ENCODE data around the gene AJUBA. TPM values are rescaled to one million over a fixed set of nuclear protein-coding genes. Genes with fewer than 3 reads are reported as not detected.
A peak's percentile ranks its signal among the peaks of the same experiment; 100 is the strongest.
"Not testable (repeated sequence)": the region's sequence is repeated elsewhere in the genome, so short reads cannot be mapped to it uniquely, and the experiment has no call there.

AJUBA gene
- total and polyA plus RNA-seq, 4 experiments from 2014 or later, result 0.30 to 3.9 (median 2.1) TPM

DNA sequence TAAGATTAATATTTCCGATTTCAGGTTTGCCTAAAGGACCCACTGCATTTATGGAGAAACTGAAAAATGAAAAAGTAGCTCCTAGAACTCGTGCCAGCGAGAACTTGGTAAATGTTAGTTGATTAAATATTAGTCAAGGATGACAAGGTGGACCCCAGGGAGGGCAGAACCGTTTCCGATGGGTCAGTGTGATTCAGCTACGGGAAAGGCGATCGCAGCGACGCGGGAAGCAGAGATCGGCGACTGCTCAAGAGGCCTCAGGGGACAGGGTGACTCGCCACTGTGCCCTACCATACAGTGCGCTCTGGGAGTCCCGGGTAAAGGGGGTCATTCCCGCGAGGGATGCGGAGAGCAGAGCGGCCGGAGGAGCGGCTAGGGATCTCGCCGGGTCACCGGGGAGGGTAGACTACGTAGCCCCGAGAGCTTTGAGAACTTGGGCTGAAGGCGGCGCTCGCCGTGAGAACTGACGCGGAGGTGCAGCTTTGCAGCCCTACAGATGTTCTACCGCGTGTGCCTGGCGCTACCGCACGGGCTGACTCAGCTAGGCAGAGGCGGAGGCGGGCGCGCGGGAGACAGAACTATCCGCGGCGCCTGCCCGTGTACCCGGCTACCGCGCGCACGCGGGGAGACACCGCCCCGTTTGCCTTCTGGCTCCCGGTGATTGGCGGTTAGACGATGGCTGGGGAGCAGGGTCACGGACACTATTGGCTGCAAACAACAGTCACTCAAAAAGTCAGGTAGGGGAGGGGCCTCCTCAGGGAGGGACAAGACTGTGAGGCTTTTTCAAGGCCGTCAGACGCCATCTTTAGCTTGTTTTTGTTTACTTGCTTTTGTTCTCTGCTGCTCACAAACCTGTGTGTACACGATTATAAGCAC is 24.4 kb upstream of the AJUBA start:
- POLR2A ChIA-PET (ENCODE audit: partially characterized antibody), result interaction anchor here (0.6 to 3.5 kb wide), 48 partner anchors 9 to 1570 kb away, joined by 3 to 42 read pairs (median 6); partner anchors contain the start of genes ACIN1, AJUBA, C14orf119 and CDH24
- intact Hi-C loops (cut with micrococcal nuclease), result loop anchor here (1.0 kb wide), 4 partner anchors 23 to 77 kb away; partner anchors contain the start of gene PRMT5
- peaks cover 17 to 52% (median 34%) of the 10 kb centered on the region in 4 donors for H3K4me1 Mint-ChIP-seq

GRCh38 chr14:23006188-23006534 is 23.8 kb upstream of the AJUBA start:
- peak overlapping the region; percentile 94 to 99 (median 97) for H3K4me3 Mint-ChIP-seq
- no peak for DNase-seq
- H3K4me3 ChIP-seq (ENCODE audit: low read length in 2 of 2), result peak overlapping the region; percentile 96
- ChIA-PET POLR2A (ENCODE audit: partially characterized antibody) (interaction anchor here (0.9 to 3.5 kb wide), 30 partner anchors 11 to 449 kb away, joined by 3 to 42 read pairs (median 8); partner anchors contain the start of genes ACIN1, AJUBA, C14orf119 and CDH24), CTCF (ENCODE audit: partially characterized antibody) (interaction anchor here (0.9 to 4.0 kb wide), 19 partner anchors 8 to 418 kb away, joined by 3 to 47 read pairs (median 12); partner anchors contain the start of genes CDH24, PRMT5 and PSMB5)
- peaks cover 37% of the 10 kb centered on the region for H3K4me1 ChIP-seq (ENCODE audit: insufficient read depth, low read length)
- peaks cover 14 to 49% (median 32%) of the 10 kb centered on the region in 4 donors for H3K4me1 Mint-ChIP-seq
- no peaks in the 10 kb centered on the region for H3K27me3 Mint-ChIP-seq
- intact Hi-C loops (cut with micrococcal nuclease), result no loop called here
- H3K36me3 ChIP-seq (ENCODE audit: insufficient read depth, low read length), result no peaks in the 10 kb centered on the region
- H3K27ac ChIP-seq (ENCODE audit: low read depth, low read length), result peak overlapping the region; percentile 80
- peak overlapping the region; percentile 90 to 99 (median 97) for H3K27ac Mint-ChIP-seq
- H3K27me3 ChIP-seq (ENCODE audit: insufficient read depth, low read length), result no peaks in the 10 kb centered on the region
- peaks cover 0 to 6% of the 10 kb centered on the region in 2 donors for H3K36me3 Mint-ChIP-seq
- no peaks in the 10 kb centered on the region for H3K9me3 Mint-ChIP-seq
- H3K9me3 ChIP-seq (ENCODE audit: control insufficient read depth in 1 of 2, low read length in 2 of 2), result no peaks in the 10 kb centered on the region

More for the DNA sequence above, 24.4 kb upstream of the AJUBA start:
- Mint-ChIP-seq H3K36me3 (peaks cover 0 to 6% of the 10 kb centered on the region in 2 donors), H3K9me3 (no peaks in the 10 kb centered on the region), H3K27ac (peak overlapping the region; percentile 90 to 99 (median 97)), H3K27me3 (no peaks in the 10 kb centered on the region), H3K4me3 (peak overlapping the region; percentile 94 to 99 (median 97))
- H3K9me3 ChIP-seq (ENCODE audit: control insufficient read depth in 1 of 2, low read length in 2 of 2), result no peaks in the 10 kb centered on the region
- peak overlapping the region; percentile 80 for H3K27ac ChIP-seq (ENCODE audit: low read depth, low read length)
- peak overlapping the region; percentile 96 for H3K4me3 ChIP-seq (ENCODE audit: low read length in 2 of 2)
- H3K4me1 ChIP-seq (ENCODE audit: insufficient read depth, low read length), result peaks cover 37% of the 10 kb centered on the region
- H3K27me3 ChIP-seq (ENCODE audit: insufficient read depth, low read length), result no peaks in the 10 kb centered on the region
- DNase-seq, result peak; percentile 99
- no peaks in the 10 kb centered on the region for H3K36me3 ChIP-seq (ENCODE audit: insufficient read depth, low read length)
- CTCF ChIA-PET (ENCODE audit: partially characterized antibody), result interaction anchor here (0.8 to 4.0 kb wide), 25 partner anchors 8 to 419 kb away, joined by 3 to 47 read pairs (median 7); partner anchors contain the start of genes ACIN1, AJUBA, C14orf119 and CDH24

DNA sequence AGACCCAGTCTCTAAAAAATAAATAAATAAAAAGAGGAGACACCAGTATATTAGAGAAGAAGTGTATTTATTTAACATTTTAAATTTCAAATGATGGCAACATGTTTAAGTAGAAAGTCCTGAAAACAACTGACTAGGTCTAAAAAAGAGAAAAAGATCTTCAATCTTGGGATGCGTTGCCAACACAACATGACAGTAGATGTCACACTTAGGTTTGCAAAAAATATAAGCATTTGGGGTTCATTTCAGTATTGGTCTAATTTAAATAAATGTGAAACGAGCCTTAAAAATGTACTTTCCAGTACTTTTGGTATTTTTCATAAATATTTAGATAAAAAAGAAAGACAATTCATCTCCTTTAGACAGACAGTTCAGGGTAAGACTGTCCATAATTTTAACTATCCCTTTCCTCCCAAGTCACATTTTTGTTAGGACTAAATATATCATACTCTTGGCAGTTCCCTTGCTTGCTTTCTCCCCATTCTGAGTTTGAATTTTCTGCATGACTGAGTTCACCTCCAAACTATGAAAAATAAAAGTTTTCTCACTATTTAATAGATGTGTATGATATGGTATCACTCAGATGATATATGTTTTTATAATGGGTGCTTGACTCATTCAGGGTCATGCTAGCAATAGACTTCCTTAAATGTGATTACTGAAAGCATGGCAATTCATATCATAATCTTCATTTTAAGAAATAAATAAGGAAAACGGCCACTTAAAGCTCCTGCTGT is 23.3 kb upstream of the AJUBA start:
- ChIA-PET CTCF (ENCODE audit: partially characterized antibody) (interaction anchor here (1.0 to 4.0 kb wide), 16 partner anchors 9 to 79 kb away, joined by 3 to 47 read pairs (median 16); partner anchors contain the start of genes CDH24, PRMT5 and PSMB5), POLR2A (ENCODE audit: partially characterized antibody) (interaction anchor here (1.1 to 3.5 kb wide), 14 partner anchors 17 to 443 kb away, joined by 3 to 42 read pairs (median 18); partner anchors contain the start of genes AJUBA, CDH24, HAUS4 and PABPN1)
- Histone ChIP-seq H3K36me3 (ENCODE audit: insufficient read depth, low read length) (no peaks in the 10 kb centered on the region), H3K27ac (ENCODE audit: low read depth, low read length) (peak overlapping the region; percentile 80), H3K4me3 (ENCODE audit: low read length in 2 of 2) (no peak overlapping the region), H3K27me3 (ENCODE audit: insufficient read depth, low read length) (no peaks in the 10 kb centered on the region), H3K9me3 (ENCODE audit: control insufficient read depth in 1 of 2, low read length in 2 of 2) (no peaks in the 10 kb centered on the region), H3K4me1 (ENCODE audit: insufficient read depth, low read length) (peaks cover 37% of the 10 kb centered on the region)
- intact Hi-C loops (cut with micrococcal nuclease), result no loop called here
- Mint-ChIP-seq H3K9me3 (no peaks in the 10 kb centered on the region), H3K27ac (peak overlapping the region in 2 of 7 donors; percentile 90 to 98), H3K4me1 (peaks cover 14 to 47% (median 31%) of the 10 kb centered on the region in 4 donors), H3K36me3 (peaks cover 0 to 6% of the 10 kb centered on the region in 2 donors), H3K4me3 (peak overlapping the region; percentile 51 to 99 (median 96)), H3K27me3 (no peaks in the 10 kb centered on the region)
- DNase-seq, result no peak

DNA sequence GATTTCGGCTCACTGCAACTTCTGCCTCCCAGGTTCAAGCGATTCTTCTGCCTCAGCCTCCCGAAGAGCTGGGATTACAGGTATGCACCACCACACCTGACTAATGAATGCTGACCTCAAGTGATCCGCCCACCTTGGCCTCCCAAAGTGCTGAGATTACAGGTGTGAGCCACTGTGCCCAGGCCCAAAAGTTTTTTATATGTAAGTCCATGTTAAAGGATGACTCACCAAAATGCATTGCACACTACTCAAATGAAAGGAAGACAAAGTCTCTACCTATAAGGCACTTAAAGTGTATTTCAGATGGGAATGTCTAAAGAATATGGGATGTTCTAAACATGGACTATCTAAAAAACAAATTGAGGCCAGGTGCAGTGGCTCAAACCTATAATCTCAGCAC is 21.9 kb upstream of the AJUBA start:
- H3K27me3 Mint-ChIP-seq; H3K9me3 ChIP-seq (ENCODE audit: control insufficient read depth in 1 of 2, low read length in 2 of 2); H3K36me3 ChIP-seq (ENCODE audit: insufficient read depth, low read length); H3K4me3 ChIP-seq (ENCODE audit: low read length in 2 of 2); H3K27me3 ChIP-seq (ENCODE audit: insufficient read depth, low read length); H3K9me3 Mint-ChIP-seq; intact Hi-C loops (cut with micrococcal nuclease); H3K4me3 Mint-ChIP-seq; H3K27ac Mint-ChIP-seq; H3K36me3 Mint-ChIP-seq; H3K27ac ChIP-seq (ENCODE audit: low read depth, low read length); DNase-seq: not testable (repeated sequence)
- peaks cover 9 to 34% (median 23%) of the 10 kb centered on the region in 4 donors for H3K4me1 Mint-ChIP-seq
- ChIA-PET POLR2A (ENCODE audit: partially characterized antibody) (interaction anchor here (0.5 kb wide), 1 partner anchor 13 kb away, joined by 3 read pairs; no protein-coding TSS in a partner anchor), CTCF (ENCODE audit: partially characterized antibody) (interaction anchor here (1.1 to 1.6 kb wide), 3 partner anchors 9 to 55 kb away, joined by 3 to 7 read pairs (median 4); no protein-coding TSS in a partner anchor)
- peaks cover 28% of the 10 kb centered on the region for H3K4me1 ChIP-seq (ENCODE audit: insufficient read depth, low read length)

DNA sequence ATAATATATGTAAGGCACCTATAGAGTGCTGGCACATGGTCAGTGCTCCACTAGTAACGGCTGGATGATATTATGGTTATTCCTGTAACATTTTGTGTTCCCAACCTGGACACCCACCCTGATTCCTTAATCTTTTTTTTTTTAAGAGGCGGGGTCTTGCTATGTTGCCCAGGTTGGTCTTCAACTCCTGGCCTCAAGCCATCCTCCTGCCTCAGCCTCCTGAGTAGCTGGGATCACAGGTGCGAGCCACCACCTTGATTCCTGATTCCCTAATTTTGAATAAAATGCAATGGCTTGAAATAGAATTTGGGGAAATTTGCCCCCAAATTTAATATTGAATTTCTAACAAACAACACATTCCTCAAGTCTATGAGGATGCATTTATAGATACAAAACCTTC is 20.2 kb upstream of the AJUBA start:
- no peaks in the 10 kb centered on the region for H3K36me3 ChIP-seq (ENCODE audit: insufficient read depth, low read length)
- Mint-ChIP-seq H3K9me3 (no peaks in the 10 kb centered on the region), H3K27me3 (no peaks in the 10 kb centered on the region), H3K36me3 (peaks cover 0 to 6% of the 10 kb centered on the region in 2 donors), H3K27ac (no peak overlapping the region), H3K4me3 (no peak overlapping the region), H3K4me1 (peaks cover 3 to 20% (median 12%) of the 10 kb centered on the region in 4 donors)
- no peaks in the 10 kb centered on the region for H3K9me3 ChIP-seq (ENCODE audit: control insufficient read depth in 1 of 2, low read length in 2 of 2)
- H3K4me3 ChIP-seq (ENCODE audit: low read length in 2 of 2), result no peak overlapping the region
- H3K27me3 ChIP-seq (ENCODE audit: insufficient read depth, low read length), result no peaks in the 10 kb centered on the region
- H3K27ac ChIP-seq (ENCODE audit: low read depth, low read length), result no peak overlapping the region
- intact Hi-C loops (cut with micrococcal nuclease), result no loop called here
- CTCF ChIA-PET (ENCODE audit: partially characterized antibody), result interaction anchor here (1.1 to 4.1 kb wide), 4 partner anchors 16 to 73 kb away, joined by 3 to 21 read pairs (median 4); no protein-coding TSS in a partner anchor
- POLR2A ChIA-PET (ENCODE audit: partially characterized antibody), result interaction anchor here (0.7 kb wide), 1 partner anchor 129 kb away, joined by 3 read pairs; no protein-coding TSS in a partner anchor
- DNase-seq, result no peak
- peaks cover 16% of the 10 kb centered on the region for H3K4me1 ChIP-seq (ENCODE audit: insufficient read depth, low read length)

- Mint-ChIP-seq H3K9me3 (no peaks in the 10 kb centered on the region), H3K4me1 (peaks cover 0 to 6% (median 3%) of the 10 kb centered on the region in 4 donors), H3K36me3 (no peaks in the 10 kb centered on the region), H3K4me3 (no peak overlapping the region), H3K27ac (no peak overlapping the region), H3K27me3 (no peaks in the 10 kb centered on the region)
- Histone ChIP-seq H3K9me3 (ENCODE audit: control insufficient read depth in 1 of 2, low read length in 2 of 2) (no peaks in the 10 kb centered on the region), H3K4me1 (ENCODE audit: insufficient read depth, low read length) (peaks cover 2% of the 10 kb centered on the region), H3K4me3 (ENCODE audit: low read length in 2 of 2) (no peak overlapping the region), H3K27me3 (ENCODE audit: insufficient read depth, low read length) (no peaks in the 10 kb centered on the region), H3K27ac (ENCODE audit: low read depth, low read length) (no peak overlapping the region), H3K36me3 (ENCODE audit: insufficient read depth, low read length) (no peaks in the 10 kb centered on the region)
- CTCF ChIA-PET (ENCODE audit: partially characterized antibody), result interaction anchor here (0.7 to 4.1 kb wide), 5 partner anchors 9 to 68 kb away, joined by 3 to 21 read pairs (median 4); no protein-coding TSS in a partner anchor
- no peak for DNase-seq
- intact Hi-C loops (cut with micrococcal nuclease), result no loop called here
- POLR2A ChIA-PET (ENCODE audit: partially characterized antibody), result no interaction called here
Measured at GRCh38 chr14:23000860-23001259, 18.5 kb upstream of the AJUBA start.
